Measurements from ENCODE around the gene TRABD2B.

Gene TRABD2B

GRCh38 chr1:47997289-47998200 is at the start of gene TRABD2B:
TRABD2B (minus strand) TSS chr1:47997385.
- ChIA-PET CTCF (interaction anchor here (0.6 to 8.5 kb wide), 25 partner anchors 10 to 259 kb away, joined by 3 to 151 read pairs (median 7); no protein-coding TSS in a partner anchor), POLR2A (interaction anchor here (0.8 to 2.2 kb wide), 3 partner anchors 21 to 97 kb away, joined by 3 to 5 read pairs (median 3); no protein-coding TSS in a partner anchor)
- Histone ChIP-seq H3K4me3 (ENCODE audit: low read depth, low read length) (peak within 1 kb of the TSS; percentile 53), H3K9me3 (ENCODE audit: control insufficient read depth, insufficient read depth, low read depth, low read length) (no peaks in the 10 kb centered on the region), H3K27ac (ENCODE audit: extremely low read depth, low read depth, low read length) (peak within 1 kb of the TSS; percentile 81; the same call in 1 of the 2 replicates), H3K36me3 (ENCODE audit: control insufficient read depth in 2 of 2, insufficient read depth in 1 of 2, low read length in 2 of 2) (peaks cover 0 to 11% of the 10 kb centered on the region in 2 experiments; a peak in 1 of 3 replicates), H3K4me1 (ENCODE audit: control insufficient read depth, insufficient read depth, low read length) (peaks cover 11% of the 10 kb centered on the region)
- TF ChIP-seq ZNF76 (tag by site-specific recombination; IDR thresholded peaks at IDR 0.05; ENCODE audit: borderline replicate concordance, low read depth) = peak; percentile 79
- no peak for TF ChIP-seq HOXA7 (CRISPR knock-in tag; IDR thresholded peaks at IDR 0.05; ENCODE audit: borderline replicate concordance)
- TF ChIP-seq REPIN1 (tag by site-specific recombination; IDR thresholded peaks at IDR 0.05; ENCODE audit: low read depth) = 0 out of 2 replicates have a peak, but pooled peaks have one; percentile 37
- TF ChIP-seq ZSCAN16 (tag by site-specific recombination; IDR thresholded peaks at IDR 0.05) = peak; percentile 86
- TF ChIP-seq ZNF704 (tag by site-specific recombination; IDR thresholded peaks at IDR 0.05) = no peak
- TF ChIP-seq ZNF366 (tag by site-specific recombination; conservative IDR thresholded peaks at IDR 0.05) = peak; percentile 66; the same call in 1 of the 2 replicates
- peak; percentile 80 for TF ChIP-seq ZNF692 (tag by site-specific recombination; IDR thresholded peaks at IDR 0.05)
- peak; percentile 37; the same call in 1 of the 2 replicates for TF ChIP-seq ZNF610 (tag by site-specific recombination; IDR thresholded peaks at IDR 0.05; ENCODE audit: borderline replicate concordance)
- peak; percentile 40; the same call in 1 of the 2 replicates for TF ChIP-seq ZNF223 (tag by site-specific recombination; IDR thresholded peaks at IDR 0.05)
- TF ChIP-seq MZF1 (tag by site-specific recombination; IDR thresholded peaks at IDR 0.05; ENCODE audit: borderline replicate concordance) = peak; percentile 60
- peak; percentile 28; the same call in 1 of the 2 replicates for TF ChIP-seq KLF7 (tag by site-specific recombination; IDR thresholded peaks at IDR 0.05; ENCODE audit: borderline replicate concordance)
- no peak for TF ChIP-seq ZBTB6 (tag by site-specific recombination; IDR thresholded peaks at IDR 0.05)
- peak; percentile 94 for TF ChIP-seq KLF17 (tag by site-specific recombination; IDR thresholded peaks at IDR 0.05)
- no peak for TF ChIP-seq ZNF350 (tag by site-specific recombination; IDR thresholded peaks at IDR 0.05)
- peak; percentile 72 for TF ChIP-seq ZSCAN30 (tag by site-specific recombination; IDR thresholded peaks at IDR 0.05)
- TF ChIP-seq ZNF362 (tag by site-specific recombination; IDR thresholded peaks at IDR 0.05) = no peak
- TF ChIP-seq ZNF580 (tag by site-specific recombination; IDR thresholded peaks at IDR 0.05) = 0 out of 2 replicates have a peak, but pooled peaks have one; percentile 22
- peak; percentile 71; the same call in 1 of the 2 replicates for TF ChIP-seq ZNF501 (tag by site-specific recombination; IDR thresholded peaks at IDR 0.05)
- peak; percentile 73 for TF ChIP-seq ZBTB26 (tag by site-specific recombination; optimal IDR thresholded peaks at IDR 0.05)
- TF ChIP-seq ZNF19 (tag by site-specific recombination; IDR thresholded peaks at IDR 0.05; ENCODE audit: low read depth) = no peak
- peak; percentile 72 for TF ChIP-seq ZBTB17 (tag by site-specific recombination; IDR thresholded peaks at IDR 0.05)
- 0 out of 2 replicates have a peak, but pooled peaks have one; percentile 40 for TF ChIP-seq ZXDB (tag by site-specific recombination; IDR thresholded peaks at IDR 0.05)
- TF ChIP-seq ZNF660 (tag by site-specific recombination; IDR thresholded peaks at IDR 0.05) = peak; percentile 87
- TF ChIP-seq CTCF (tag by site-specific recombination; IDR thresholded peaks at IDR 0.05) = peak; percentile 98
- TF ChIP-seq KLF1 (tag by site-specific recombination; IDR thresholded peaks at IDR 0.05) = peak; percentile 56
- TF ChIP-seq ZNF112 (tag by site-specific recombination; IDR thresholded peaks at IDR 0.05) = no peak
